HG03039 (cell line): ENCODE measurements around the gene NEDD4L.

Source experiments
- ATAC-seq: cut with Tn5 transposase; IDR thresholded peaks from one replicate; pipeline ENCODE4 v1.9.1; 2021; ENCODE audit warnings: mild to moderate bottlenecking, moderate library complexity; ENCODE audit not compliant: unreplicated experiment

NEDD4L gene

GRCh38 chr18:58051765-58052460 is 7.9 kb downstream of the NEDD4L start:
- no peak for ATAC-seq

- no peak for ATAC-seq
Measured at GRCh38 chr18:58052960-58053359, 8.9 kb downstream of the NEDD4L start.

GRCh38 chr18:58054041-58054781 is 10.2 kb downstream of the NEDD4L start:
- no peak for ATAC-seq

GRCh38 chr18:58055890-58056558 is 12.0 kb downstream of the NEDD4L start:
- ATAC-seq: no peak

GRCh38 chr18:58056852-58057251 is 12.8 kb downstream of the NEDD4L start:
- ATAC-seq: no peak

GRCh38 chr18:58057291-58057965 is 13.4 kb downstream of the NEDD4L start:
- ATAC-seq: no peak

- ATAC-seq: no peak
Measured at GRCh38 chr18:58058720-58059119, 14.7 kb downstream of the NEDD4L start.

- no peak for ATAC-seq
Measured at GRCh38 chr18:58060254-58060653, 16.2 kb downstream of the NEDD4L start.

GRCh38 chr18:58061349-58061748 is 17.3 kb downstream of the NEDD4L start:
- no peak for ATAC-seq

- no peak for ATAC-seq
Measured at GRCh38 chr18:58064406-58064998, 20.5 kb downstream of the NEDD4L start.

GRCh38 chr18:58065956-58066355 is 21.9 kb downstream of the NEDD4L start:
- ATAC-seq: no peak

GRCh38 chr18:58067601-58068000 is 23.6 kb downstream of the NEDD4L start:
- no peak for ATAC-seq

- ATAC-seq: no peak
Measured at GRCh38 chr18:58069099-58069498, 25.1 kb downstream of the NEDD4L start.

- no peak for ATAC-seq
Measured at GRCh38 chr18:58069721-58070292, 25.8 kb downstream of the NEDD4L start.

- no peak for ATAC-seq
Measured at GRCh38 chr18:58076052-58076451, 32.0 kb downstream of the NEDD4L start.

- no peak for ATAC-seq
Measured at GRCh38 chr18:58077329-58077728, 33.3 kb downstream of the NEDD4L start.

- ATAC-seq: no peak
Measured at GRCh38 chr18:58078889-58079573, 35.0 kb downstream of the NEDD4L start.

GRCh38 chr18:58080451-58080850 is 36.4 kb downstream of the NEDD4L start:
- ATAC-seq: no peak

- no peak for ATAC-seq
Measured at GRCh38 chr18:58087928-58088690, 44.1 kb downstream of the NEDD4L start.
